ENCODE measurements around the gene TRIO. TPM values are rescaled to one million over a fixed set of nuclear protein-coding genes. Genes with fewer than 3 reads are reported as not detected.

Gene TRIO
- total and polyA plus RNA-seq, 11 donors: 35.2 to 99.1 (median 58.4) TPM

DNA sequence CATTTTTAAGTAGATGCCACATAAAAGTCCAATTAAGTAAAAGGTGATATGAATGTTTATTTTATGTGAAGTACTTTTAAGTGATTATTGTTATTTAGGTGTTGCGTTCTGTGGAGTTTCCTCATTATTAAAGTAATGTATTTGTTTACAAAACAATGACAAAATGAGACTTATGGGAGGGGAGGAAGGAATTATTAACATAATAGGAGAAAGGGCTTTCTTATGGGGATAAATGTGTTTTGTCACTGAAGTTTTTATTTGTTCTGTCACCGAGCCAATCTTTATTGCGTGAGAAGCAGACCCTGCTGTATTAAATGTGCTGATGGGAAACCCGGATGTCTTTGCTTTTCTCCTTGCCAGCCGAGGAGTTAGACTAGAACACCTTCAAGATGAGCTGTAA is 44.5 kb downstream of the TRIO start:
- Histone ChIP-seq H3K27me3 (no peaks in the 10 kb centered on the region), H3K4me1 (peaks cover 22 to 90% (median 71%) of the 10 kb centered on the region in 12 donors), H3K9me3 (no peaks in the 10 kb centered on the region), H3K4me3 (no peak overlapping the region), H3K36me3 (no peaks in the 10 kb centered on the region), H3K27ac (peak overlapping the region in 8 of 12 donors; percentile 1 to 90 (median 62))
- DNase-seq: no peak
- 48 to 60% (median 53%) methylated on average over 5 of the region's 5 CpGs for WGBS, 4 donors
- TF ChIP-seq, protein P1, sequence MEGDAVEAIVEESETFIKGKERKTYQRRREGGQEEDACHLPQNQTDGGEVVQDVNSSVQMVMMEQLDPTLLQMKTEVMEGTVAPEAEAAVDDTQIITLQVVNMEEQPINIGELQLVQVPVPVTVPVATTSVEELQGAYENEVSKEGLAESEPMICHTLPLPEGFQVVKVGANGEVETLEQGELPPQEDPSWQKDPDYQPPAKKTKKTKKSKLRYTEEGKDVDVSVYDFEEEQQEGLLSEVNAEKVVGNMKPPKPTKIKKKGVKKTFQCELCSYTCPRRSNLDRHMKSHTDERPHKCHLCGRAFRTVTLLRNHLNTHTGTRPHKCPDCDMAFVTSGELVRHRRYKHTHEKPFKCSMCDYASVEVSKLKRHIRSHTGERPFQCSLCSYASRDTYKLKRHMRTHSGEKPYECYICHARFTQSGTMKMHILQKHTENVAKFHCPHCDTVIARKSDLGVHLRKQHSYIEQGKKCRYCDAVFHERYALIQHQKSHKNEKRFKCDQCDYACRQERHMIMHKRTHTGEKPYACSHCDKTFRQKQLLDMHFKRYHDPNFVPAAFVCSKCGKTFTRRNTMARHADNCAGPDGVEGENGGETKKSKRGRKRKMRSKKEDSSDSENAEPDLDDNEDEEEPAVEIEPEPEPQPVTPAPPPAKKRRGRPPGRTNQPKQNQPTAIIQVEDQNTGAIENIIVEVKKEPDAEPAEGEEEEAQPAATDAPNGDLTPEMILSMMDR (IDR thresholded peaks at IDR 0.05): no peak
- no peak for TF ChIP-seq POLR2A (IDR thresholded peaks at IDR 0.05)
- intact Hi-C loops (cut with DNase I): loop anchor here in 2 of 10 donors (5.0 kb wide), 2 partner anchors 35 to 40 kb away; no protein-coding TSS in a partner anchor
- no peak for ATAC-seq

DNA sequence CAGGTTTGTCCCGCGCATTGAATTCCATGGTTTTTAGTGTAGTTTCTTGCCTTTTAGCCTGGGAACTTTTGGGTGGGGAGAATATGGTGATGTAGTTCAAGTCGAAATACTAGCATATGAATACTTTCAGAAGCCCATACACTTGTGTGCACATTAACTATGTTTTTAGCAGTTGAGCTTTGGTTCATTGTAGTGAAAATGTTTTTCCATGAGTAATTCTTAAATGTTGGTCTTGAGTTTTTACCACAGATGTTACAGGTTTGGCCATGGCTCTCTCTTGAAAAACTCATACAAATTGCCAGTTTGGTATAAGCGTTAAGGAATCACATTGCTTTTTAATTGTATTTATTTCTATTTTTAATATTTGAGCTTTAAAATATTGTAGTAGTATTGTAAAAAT is 45.6 kb downstream of the TRIO start:
- no peak for TF ChIP-seq POLR2A (IDR thresholded peaks at IDR 0.05)
- TF ChIP-seq, protein P1 (IDR thresholded peaks at IDR 0.05): no peak
- H3K27me3 ChIP-seq: no peaks in the 10 kb centered on the region
- no peak for ATAC-seq
- H3K4me3 ChIP-seq: no peak overlapping the region
- no peaks in the 10 kb centered on the region for H3K9me3 ChIP-seq
- no peak for DNase-seq
- no peaks in the 10 kb centered on the region for H3K36me3 ChIP-seq
- 95 to 97% (median 96%) methylated on average over 4 of the region's 4 CpGs for WGBS, 4 donors
- intact Hi-C loops (cut with DNase I): loop anchor here in 2 of 10 donors (5.0 kb wide), 2 partner anchors 36 to 41 kb away; no protein-coding TSS in a partner anchor
- H3K4me1 ChIP-seq: peaks cover 22 to 87% (median 68%) of the 10 kb centered on the region in 12 donors
- peak overlapping the region in 1 of 12 donors; percentile 90 for H3K27ac ChIP-seq

- Histone ChIP-seq H3K4me3 (no peak overlapping the region), H3K27me3 (no peaks in the 10 kb centered on the region), H3K9me3 (no peaks in the 10 kb centered on the region), H3K36me3 (no peaks in the 10 kb centered on the region), H3K4me1 (peaks cover 20 to 81% (median 60%) of the 10 kb centered on the region in 12 donors), H3K27ac (peak overlapping the region in 10 of 12 donors; percentile 46 to 90 (median 56))
- intact Hi-C loops (cut with DNase I): loop anchor here in 4 of 10 donors (5.0 to 10.0 kb wide), 3 partner anchors 37 to 45 kb away; partner anchors contain the start of gene TRIO (in 2 of the 4)
- 76 to 82% (median 78%) methylated on average over 4 of the region's 4 CpGs for WGBS, 4 donors
- TF ChIP-seq, protein P1 (IDR thresholded peaks at IDR 0.05): no peak
- no peak for TF ChIP-seq POLR2A (IDR thresholded peaks at IDR 0.05)
- ATAC-seq: no peak
- no peak for DNase-seq
These were observed 46.5 kb downstream of the TRIO start for GRCh38 chr5:14189680-14190079.

DNA sequence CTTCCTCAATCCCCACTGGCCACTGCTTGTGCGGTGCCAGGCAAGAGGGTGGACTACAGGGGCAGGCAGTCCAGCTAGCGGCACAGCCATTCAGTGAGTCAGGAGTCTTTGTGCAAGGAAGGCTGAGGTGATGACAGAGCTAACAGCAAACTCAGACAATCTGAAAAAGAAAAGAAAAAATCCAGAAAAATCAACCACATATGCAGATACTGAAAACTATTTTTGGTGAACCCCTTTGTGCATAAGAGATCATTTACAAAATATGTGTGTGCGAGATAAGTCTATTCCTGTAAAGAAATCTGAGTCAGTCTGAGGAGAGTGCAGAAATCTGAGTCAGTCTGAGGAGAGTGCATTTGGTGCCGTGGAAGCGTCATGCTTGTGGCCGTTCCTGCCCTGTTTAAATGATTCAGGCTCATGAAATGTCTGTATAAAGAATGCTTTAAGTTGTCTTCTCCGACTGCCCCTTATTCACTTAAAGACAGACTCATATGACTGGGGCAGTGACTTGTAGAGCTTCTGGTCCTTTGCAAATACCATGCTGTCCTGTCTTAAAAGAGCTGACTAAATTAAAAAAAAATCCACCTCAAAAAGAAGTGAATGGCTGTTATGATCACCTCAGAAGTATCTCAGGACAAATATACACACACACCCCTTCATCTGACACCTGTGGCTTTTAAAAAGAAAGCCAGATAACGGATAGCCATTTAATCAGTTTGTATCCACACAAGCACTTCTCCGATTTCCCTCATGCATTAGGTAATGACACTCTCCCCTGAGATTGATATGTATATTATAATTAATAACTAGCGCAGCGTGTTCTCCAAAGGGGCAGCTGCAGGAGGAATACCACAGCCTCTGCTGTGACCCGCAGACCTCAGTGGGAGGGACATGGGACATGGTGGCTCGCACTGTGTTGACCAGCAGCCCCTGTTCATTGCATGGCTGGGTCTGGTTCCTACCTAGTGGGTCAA is 47.3 kb downstream of the TRIO start:
- peaks cover 13 to 81% (median 53%) of the 10 kb centered on the region in 12 donors for H3K4me1 ChIP-seq
- peak overlapping the region in 11 of 12 donors; percentile 10 to 90 (median 56) for H3K27ac ChIP-seq
- H3K9me3 ChIP-seq: no peaks in the 10 kb centered on the region
- WGBS, 4 donors: 37 to 50% (median 38%) methylated on average over 13 of the region's 13 CpGs
- peak; percentile 47 to 86 (median 74) for ATAC-seq
- no peaks in the 10 kb centered on the region for H3K27me3 ChIP-seq
- peak overlapping the region in 4 of 12 donors; percentile 3 to 23 (median 10) for H3K4me3 ChIP-seq
- no peaks in the 10 kb centered on the region for H3K36me3 ChIP-seq
- intact Hi-C loops (cut with DNase I): loop anchor here in 2 of 10 donors (10.0 kb wide), 1 partner anchor 46 kb away; the partner anchor contains the start of gene TRIO (in 2 of the 2)
- DNase-seq: no peak
- no peak for TF ChIP-seq POLR2A (IDR thresholded peaks at IDR 0.05)
- TF ChIP-seq, protein P1 (IDR thresholded peaks at IDR 0.05): no peak
